T-helper 1 cell (primary cell): ENCODE results near the gene IGHMBP2.
"Not testable (repeated sequence)": the region's sequence is repeated elsewhere in the genome, so short reads cannot be mapped to it uniquely, and the experiment has no call there.

ENCODE experiments used
- DNase-seq, 5 donors: peaks; one replicate each; pipeline ENCODE4 v3.0.0-alpha.2; 2012 to 2020

Gene IGHMBP2

DNA sequence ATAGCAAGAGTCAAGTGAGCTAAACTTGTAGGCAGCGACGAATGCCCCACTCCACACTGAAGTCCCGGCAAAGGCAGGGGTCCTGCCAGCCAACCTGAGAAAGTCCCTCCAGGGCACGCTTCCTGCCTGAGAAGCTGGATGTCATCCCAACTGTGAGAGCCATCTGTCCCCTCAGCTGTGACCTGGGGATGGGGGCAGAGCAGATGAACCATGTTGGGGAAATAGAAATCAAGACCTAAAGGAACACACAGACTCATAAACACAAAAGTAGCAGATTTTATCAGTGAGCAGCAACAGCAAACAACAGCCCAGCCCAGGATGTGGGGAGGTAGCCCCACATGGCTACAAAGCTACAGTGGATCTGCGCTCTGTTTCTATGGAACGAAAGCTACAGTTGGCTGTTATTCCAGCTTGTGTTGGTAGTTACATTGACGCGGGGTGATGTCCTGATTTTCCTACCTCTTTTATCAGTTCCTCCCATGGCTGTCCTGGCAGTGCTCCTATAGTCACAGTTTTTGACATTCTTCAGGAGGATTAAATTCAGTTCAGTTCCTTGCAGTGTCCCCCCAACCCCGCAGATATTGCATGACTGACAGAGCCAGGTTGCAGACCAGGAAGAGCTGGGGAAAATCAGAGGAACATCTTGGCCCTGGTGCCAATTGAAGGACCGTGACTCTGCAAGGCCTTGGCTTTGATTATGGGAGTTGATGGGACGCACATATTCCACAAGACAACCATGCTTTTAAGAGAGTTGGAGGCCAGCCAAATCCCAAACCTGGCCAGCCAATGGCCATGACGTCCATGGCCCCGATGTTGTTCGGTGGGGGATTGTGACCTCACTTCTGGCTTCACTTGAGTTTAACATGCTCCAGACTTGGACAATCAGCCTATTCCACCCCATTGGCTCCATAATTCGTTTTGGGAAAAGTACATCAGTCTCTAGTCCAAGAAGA, 62.5 kb downstream of the IGHMBP2 start:
- DNase-seq: no peak

DNA sequence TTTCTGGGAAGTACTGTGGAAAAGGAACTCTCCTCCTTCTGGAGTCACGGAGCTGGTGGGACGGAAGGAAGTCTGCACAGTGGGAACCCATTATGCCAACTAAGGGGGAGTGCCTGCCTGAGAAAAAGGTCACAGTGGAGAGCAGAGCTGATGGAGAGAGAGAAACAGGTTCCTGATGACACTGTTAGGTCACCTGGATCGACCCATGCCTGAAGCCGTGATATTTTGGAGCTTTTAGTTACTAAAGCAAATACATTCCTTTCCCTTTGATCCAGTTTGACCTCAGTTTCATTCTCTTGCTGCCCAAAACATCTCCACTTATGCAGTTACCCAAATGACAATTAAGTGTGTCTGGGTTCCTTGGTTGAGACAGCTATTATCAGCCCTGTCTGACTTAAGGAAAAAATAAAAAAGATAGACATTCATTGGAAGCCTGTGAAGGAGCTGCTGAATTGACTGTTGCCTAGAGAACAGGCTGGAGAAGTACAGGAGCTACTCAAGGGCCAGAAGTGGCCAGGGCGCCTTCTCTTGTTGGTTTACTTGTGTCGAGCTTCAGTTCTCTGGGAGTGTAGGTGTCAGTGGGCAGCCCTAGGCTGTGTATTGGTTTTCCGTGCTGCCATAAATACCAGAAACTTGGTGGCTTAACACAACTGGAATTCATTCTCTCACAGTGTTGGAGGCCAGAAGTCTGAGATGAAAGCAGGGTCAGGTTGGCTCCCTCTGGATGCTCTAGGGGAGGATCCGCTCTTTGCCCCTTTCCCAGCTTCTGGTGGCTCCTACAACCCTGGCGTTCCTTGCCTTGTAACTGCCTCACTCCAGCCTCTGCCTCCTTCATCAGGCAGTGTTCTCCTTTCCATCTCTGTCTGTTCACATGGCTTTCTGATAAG, 63.4 kb downstream of the IGHMBP2 start:
- DNase-seq: no peak

DNA sequence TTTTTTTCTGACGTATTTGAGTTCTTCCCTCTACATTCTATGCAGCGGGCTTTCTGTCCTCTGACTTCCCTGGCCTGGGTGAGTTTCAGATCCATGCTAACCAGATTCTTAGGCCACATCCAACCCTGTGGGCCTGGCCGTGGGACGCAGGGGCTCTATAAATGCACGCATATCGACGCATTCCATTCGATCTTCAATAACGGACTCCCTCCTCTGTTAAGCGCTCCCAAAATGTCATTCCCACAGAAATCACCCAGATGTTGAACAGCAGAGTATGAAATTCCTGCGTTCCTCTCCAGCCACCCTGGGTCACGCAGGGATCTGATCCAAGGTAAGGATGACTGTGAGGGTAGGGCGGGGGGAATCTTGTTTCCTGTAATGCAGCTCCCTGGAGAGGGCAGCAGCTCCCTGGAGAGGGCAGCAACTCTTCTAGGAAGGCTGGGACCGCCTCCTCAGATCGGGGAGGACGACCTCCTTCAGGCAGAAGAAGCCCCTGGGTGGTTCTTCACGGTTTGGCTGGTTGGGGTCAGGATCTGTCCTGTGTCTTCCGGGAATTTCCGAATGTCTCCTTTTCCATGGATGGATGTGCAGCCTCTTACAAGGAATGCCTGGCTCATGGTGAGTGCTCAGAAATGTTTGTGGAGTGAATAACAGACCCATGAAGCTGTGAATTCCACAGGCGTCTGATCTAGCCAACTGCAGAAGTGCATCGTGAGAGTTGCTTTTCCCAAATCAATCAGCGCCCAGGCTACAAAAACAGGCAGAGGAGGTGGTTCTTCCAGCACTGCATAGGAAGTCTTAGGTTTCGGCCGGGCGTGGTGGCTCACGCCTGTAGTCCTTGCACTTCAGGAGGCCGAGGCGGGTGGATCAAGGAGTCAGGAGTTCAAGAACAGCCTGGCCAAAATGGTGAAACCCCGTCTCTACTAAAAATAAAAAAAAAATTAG, 64.9 kb downstream of the IGHMBP2 start:
- no peak for DNase-seq

DNA sequence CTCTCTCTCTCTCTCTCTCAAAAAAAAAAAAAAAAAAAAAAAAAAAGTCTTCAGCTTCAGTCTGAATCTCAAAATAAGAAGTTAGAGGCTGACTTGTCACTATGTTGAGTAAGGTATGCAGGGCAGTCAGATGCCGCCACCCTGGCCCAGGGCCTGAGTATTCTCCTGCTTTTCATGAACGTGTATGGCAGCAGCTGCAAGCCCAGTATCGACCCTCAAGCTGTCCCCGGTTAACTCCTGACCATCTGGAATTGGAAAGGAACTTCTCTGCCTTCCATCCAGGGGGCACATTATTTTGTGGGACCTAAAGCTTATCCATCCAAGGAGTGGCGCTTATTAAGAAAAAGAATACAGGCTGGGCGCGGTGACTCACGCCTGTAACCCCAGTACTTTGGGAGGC, 65.7 kb downstream of the IGHMBP2 start:
- no peak for DNase-seq

DNA sequence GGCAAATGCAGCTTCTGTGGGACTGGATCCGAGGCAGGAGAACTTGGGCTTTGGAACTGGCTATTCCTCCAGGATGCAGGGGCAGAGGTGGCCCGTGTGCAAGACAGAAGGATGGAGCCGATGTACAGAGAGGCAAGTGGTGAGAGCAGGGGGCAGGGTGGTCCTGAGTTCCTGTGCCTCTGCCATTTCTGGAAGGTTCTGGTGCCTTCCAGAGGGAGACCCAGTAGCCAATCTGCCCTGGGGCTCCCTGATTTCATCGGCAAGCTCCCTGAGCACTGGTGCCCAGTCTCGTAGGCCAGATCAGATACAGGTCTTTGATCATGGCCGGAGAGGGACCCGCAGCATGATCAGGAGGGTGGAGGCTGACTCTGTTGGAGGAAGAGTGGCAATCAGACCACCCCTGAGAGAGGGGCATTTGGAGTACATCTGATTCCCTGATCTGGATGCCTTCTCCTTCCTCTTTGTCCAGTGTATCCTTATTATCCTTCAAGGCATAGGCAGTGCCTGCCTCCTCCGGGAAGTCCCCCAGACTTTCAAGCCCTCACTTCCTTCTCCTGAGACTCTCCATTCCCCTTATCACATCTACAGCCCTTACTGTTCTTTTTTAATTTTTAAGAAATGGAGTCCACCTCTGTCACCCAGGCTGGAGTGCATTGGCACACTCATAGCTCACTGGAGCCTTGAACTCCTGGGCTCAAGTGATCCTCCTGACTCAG, 67.4 kb downstream of the IGHMBP2 start:
- DNase-seq: no peak

DNA sequence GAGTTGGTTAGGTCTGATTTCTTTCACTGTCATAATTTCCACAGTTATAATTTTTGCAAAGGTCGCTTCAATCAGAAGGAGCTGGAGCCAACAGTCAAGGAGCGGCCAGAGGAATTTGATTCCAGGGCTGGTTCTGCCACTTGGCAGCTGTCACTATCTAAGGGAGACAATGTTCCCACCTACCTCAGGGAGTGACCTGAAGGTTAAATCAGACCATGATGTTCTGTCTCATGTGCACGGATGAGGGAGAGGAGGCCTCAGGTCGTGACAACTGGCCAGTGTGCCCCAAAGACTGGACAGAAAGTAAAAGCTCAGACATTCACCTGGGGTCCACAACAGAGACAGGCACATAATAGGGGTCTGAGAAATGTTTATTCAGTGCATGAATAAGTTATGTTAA, 69.5 kb downstream of the IGHMBP2 start:
- DNase-seq: no peak

DNA sequence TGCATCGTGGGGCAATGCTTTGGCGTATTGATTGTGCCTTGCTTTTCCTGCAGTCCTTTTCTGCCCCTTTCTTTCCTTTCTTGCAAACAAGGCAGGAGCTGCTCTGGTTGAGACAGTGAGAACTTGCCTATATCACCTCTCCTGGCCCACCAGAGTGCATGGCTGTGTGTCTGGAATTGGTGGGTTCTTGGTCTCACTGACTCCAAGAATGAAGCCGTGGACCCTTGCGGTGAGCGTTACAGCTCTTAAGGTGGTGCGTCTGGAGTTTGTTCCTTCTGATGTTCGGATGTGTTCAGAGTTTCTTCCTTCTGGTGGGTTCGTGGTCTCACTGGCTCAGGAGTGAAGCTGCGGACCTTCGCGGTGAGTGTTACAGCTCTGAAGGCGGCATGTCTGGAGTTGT, 70.0 kb downstream of the IGHMBP2 start:
- not testable (repeated sequence) for DNase-seq

DNA sequence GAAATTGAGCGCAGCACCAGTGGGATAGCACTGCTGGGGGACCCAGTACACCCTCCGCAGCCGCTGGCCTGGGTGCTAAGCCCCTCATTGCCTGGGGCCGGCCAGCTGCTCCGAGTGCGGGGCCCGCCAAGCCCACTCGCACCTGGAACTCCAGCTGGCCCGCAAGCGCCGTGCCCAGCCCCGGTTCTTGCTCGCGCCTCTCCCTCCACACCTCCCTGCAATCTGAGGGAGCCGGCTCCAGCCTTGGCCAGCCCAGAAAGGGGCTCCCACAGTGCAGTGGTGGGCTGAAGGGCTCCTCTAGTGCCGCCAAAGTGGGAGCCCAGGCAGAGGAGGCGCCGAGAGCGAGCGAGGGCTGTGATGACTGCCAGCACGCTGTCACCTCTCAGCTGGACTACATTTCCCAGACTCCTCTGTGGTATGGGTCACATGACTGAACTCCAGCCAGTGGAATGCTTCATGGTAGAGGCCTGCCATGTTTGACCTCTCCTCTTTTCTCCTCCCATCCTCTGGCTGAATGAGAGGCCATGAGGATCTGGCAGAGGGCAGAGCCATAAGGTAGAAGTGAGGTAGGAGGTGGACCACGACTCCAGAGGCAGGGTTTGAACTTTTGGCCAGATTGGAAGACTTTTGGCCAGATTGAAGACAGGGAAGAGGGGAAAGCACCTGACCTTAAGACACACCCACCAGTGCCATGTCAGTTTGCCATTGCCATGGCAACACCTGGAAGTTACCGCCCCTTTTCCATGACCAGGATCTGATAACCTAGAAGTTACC, 70.9 kb downstream of the IGHMBP2 start:
- DNase-seq: no peak

DNA sequence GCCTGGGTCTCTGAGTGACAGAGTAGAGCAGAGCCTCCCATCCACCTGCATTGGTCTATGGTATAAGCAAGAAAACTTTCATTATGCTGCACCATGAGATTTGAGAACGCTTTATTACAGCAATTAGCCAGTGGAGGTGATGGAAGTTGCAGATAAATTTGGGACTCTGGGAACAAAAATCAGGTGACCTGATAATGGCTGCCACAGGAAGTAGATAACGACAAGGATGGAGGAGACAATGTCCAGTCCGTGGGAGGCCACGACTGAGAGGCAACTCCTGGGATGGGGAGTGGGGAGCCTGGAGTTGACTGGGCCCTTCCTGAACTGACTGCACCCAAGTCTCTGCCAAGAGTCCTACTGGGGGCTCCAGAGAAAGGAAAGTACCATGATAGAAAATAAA, 72.4 kb downstream of the IGHMBP2 start:
- no peak for DNase-seq

DNA sequence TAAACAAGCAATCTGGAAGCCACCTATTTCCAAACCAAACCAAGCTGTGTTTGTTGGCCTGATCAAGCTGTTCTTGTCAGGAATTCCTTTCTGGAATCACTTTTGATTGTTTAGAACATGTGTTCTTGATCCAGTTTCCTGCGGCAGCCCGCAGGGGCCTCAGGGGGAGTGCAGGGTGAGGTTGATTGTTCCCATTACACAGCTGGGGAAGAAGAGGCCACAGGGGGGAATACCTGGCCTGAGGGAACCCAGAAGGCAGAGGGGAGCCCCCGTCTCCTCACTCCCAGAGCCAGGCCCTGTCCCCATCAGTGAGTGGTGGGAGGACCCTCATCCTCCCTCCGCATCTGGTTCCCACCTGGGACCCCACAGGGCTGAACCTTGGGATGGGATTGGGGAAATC, 72.9 kb downstream of the IGHMBP2 start:
- no peak for DNase-seq

DNA sequence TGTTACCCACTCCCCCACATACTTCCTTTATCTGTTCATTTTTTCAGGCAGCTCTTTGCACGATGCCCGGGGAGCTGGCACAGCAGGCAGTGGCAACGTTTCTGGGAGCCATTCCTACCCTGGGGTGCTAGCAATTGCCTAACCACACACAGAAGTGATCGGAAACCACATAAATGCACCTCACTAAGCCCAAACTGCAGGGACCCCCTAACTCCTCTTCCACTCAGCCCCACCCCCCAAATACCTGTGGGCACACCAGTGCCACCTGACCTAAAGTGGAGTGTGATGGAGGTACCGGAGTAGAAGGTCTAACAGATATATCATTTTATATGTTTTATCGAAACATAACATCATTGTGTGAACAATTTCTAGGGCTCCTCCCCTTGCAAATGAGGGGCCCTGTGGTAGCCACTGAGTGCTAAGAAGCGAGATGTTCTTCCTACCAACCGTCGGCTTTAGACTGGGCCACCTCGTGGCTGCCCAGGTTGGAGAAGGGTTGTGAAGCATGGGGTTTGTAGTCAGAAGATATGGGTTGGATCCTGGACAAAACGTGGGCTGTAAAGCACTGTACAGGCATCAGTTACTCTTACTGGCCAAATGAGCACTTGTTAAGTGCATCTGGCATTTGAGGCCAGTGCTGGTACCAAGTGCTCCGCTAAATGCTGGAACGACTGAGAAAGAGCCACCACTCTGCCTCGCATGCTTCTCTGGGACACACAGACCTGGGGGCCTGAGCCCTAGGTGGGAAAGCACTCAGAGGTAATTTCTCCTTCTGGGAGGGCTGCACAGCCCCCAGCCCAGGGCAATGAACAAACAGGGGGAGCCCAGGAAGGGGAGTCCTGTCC, 74.3 kb downstream of the IGHMBP2 start:
- DNase-seq: no peak

DNA sequence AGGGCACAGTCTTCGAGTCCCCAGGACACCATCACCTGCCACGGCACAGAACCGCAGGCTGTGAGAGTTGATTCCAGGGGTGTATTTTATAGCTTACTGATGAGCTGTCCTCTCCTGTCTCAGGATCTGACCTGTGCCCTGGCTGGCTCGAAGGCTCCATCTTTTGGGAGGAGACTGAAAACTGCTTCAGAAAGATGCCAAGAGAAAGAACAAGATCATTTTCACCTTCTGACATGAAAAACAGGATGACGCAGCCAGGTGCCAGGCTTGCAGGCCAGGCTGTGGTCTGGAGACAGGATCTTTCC, 74.9 kb downstream of the IGHMBP2 start:
- DNase-seq: no peak

DNA sequence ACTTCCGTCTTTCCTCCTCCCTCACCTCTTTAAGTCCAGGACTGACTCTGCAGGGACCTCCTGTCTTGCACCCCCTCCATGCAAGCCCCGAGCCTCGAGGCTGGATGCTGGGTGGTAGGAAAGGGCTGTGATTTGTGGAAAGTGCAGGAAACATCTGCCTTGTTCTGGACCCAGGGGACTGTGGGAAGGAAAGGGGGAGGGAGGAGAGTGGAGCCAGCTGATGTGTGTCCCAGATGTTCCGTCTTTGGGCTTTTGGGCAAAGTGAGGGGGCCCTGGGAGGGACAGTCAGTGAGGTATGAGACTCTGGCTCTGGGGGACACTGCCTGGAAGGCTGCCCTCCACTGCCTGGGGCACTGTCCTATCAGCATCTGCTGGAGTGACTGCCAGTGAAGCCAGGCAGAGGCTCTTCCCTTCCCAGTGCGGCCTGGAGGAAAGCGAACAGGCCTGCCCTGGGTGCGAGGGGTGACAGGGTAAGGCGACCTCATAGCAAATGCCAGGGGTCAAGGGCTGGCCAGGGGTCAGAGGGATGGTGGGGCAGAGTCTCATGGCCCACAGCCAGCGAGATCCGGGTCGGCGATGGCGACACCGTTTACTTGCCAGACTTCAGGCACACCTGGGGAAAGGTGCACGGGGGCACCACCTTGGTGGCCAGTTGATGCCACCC, 75.4 kb downstream of the IGHMBP2 start:
- DNase-seq: no peak

DNA sequence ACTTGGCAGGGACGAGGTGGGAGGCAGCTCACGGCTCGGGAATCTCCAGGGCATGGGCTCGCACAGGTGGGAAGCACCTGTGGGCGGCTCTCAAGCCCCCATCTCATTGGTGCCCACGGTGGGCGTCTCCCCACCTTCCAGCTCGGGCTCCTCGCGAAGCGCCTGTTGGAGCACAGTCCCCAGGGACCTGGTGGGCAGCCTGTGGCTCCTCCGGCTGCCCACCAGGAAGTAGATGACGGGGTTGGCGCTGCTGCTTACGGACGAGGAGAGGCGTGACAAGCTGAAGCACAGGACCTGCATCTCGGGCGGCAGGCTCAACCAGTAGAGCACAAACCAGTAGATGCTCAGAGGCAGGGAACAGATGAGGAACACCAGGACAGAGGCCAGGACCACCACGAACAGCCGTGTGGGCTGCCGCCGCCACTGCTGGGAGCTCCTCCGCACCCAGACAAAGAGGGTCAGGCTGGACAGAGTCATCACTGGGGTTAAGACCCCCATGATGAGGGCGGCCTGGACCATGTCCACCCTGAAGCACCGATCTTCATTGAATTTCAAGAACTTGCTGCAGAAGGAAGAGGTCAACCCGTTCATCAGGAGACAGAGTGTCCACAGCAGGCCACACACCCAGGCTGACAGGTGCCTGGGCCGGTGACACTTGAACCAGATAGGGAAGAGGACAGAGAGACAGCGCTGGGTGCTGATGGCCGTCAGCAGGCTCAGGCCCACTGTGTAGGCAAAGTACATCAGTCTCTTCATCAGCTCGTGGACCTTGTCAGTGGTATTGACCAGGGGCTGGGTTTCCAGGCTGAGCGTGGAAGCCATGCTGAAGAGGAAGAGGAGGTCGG, 76.5 kb downstream of the IGHMBP2 start:
- DNase-seq: no peak

DNA sequence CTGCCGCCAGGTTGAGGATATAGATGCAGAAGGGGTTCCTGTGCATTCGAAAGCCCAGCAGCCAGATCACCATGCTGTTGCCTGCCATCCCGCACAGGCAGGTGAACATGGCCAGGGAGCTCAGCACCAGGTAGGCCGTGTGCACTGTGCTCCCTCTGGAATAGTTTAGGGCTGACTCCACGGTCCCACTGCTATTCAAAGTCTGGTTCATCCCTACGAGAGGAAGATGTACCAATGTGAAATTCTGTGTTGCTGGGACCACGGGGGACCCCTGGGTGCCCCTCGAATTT, 77.0 kb downstream of the IGHMBP2 start, which contains the start of gene MRGPRD:
Gene MRGPRD (minus strand): TSS at position 211 of the 290 bp plus-strand sequence. CDS start 0 bp downstream, at position 211.
- DNase-seq: no peak

DNA sequence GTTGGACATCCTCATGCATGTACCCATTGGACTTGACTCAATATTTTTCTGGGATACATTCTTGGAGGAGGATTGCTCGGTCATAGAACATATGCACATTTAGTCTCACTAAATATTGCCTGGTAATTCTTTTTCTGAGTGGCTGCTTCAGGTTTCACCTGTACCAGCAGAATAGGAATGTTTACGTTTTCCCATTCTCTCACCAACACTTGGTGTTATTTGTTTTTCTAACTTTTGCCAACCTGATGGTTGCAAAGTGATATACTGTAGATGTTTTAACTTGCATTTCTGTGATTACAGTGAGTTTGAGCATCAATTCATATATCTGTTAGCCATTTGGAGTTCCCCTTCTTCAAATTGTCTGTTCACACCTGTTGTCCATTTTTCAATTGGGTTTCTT, 78.4 kb downstream of the IGHMBP2 start:
- DNase-seq: no peak

DNA sequence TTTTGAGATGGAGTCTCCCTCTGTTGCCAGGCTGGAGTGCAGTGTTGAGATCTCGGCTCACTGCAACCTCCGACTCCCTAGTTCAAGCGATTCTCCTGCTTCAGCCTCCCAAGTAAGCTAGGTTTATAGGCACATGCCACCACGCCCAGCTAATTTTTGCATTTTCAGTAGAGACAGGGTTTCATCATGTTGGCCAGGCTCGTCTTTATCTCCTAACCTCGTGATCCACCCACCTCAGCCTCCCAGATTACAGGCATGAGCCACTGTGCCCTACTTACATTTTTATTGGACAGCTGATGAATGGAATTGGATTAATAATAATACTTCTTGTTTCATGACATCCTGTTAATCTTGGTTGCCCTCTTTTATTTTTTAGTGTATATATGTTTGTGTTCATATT, 80.1 kb downstream of the IGHMBP2 start:
- DNase-seq: no peak

DNA sequence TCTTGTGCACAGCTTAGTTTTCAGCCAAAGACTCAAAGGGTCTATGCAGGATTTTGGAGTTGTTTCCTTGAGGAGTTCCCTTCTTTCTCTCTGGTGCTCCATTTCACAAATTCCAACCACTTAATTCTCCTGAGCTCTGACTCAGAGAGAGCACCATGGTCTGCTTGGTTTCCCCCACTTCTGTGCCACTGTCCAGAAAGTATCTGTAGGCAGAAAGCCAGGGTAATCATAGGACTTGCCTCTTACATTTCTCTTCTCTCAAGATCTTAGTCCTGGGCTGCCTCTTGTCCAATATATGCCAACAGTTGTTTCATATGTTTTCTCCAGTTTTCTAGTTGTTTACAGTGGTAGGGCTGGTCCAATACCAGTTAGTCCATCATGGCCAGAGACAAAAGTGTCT, 83.5 kb downstream of the IGHMBP2 start:
- no peak for DNase-seq

DNA sequence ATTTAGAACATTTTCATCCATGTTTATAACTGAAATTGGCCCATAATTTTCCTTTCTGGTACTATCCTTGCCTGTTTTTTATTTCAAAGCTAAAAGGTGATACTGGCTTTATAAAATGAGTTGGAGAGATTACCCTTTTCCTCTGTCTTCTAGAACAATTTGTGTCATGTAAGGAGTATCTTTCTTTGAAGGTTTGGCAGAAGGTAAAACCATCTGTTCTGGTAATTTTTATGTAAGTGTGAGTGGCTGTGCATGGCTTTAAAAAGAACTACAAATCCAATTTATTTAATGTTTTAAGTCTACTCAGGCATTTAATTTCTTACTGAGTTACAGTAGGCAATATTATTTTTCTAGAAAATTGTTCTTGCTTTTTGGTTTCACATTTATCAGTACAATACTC, 84.8 kb downstream of the IGHMBP2 start:
- no peak for DNase-seq
